ENCODE data around the gene RGP1. TPM values are rescaled to one million over a fixed set of nuclear protein-coding genes. Genes with fewer than 3 reads are reported as not detected.

RGP1 gene
- polyA plus RNA-seq, 1 experiment: 19.7 TPM

GRCh38 chr9:35703906-35704672, 45.0 kb upstream of the RGP1 start:
- H3K4me3 ChIP-seq (ENCODE audit: low read depth, low read length): no peak overlapping the region
- POLR2A ChIA-PET: no interaction called here
- no peak for DNase-seq (ENCODE audit: low read depth)
- no peak for TF ChIP-seq CTCF (IDR thresholded peaks at IDR 0.05; ENCODE audit: insufficient read depth, low read depth, low read length)
- CTCF ChIA-PET: interaction anchor here (1.6 to 16.4 kb wide), 2 partner anchors 7 to 22 kb away, joined by 3 to 177 read pairs; no protein-coding TSS in a partner anchor
- H3K36me3 ChIP-seq (ENCODE audit: control insufficient read depth, insufficient read depth, low read length): peaks cover 77% of the 10 kb centered on the region
- no peaks in the 10 kb centered on the region for H3K27me3 ChIP-seq (ENCODE audit: control insufficient read depth, insufficient read depth, low read length)

- no peak overlapping the region for H3K4me3 ChIP-seq (ENCODE audit: low read depth, low read length)
- no peak for DNase-seq (ENCODE audit: low read depth)
- CTCF ChIA-PET: interaction anchor here (0.7 to 16.4 kb wide), 4 partner anchors 8 to 85 kb away, joined by 3 to 177 read pairs (median 3); no protein-coding TSS in a partner anchor
- POLR2A ChIA-PET: no interaction called here
- no peak for TF ChIP-seq CTCF (IDR thresholded peaks at IDR 0.05; ENCODE audit: insufficient read depth, low read depth, low read length)
- peaks cover 65% of the 10 kb centered on the region for H3K36me3 ChIP-seq (ENCODE audit: control insufficient read depth, insufficient read depth, low read length)
- no peaks in the 10 kb centered on the region for H3K27me3 ChIP-seq (ENCODE audit: control insufficient read depth, insufficient read depth, low read length)
Measured at GRCh38 chr9:35705372-35705771, 43.7 kb upstream of the RGP1 start.

- Histone ChIP-seq H3K27me3 (ENCODE audit: control insufficient read depth, insufficient read depth, low read length) (no peaks in the 10 kb centered on the region), H3K4me3 (ENCODE audit: low read depth, low read length) (no peak overlapping the region), H3K36me3 (ENCODE audit: control insufficient read depth, insufficient read depth, low read length) (peaks cover 68% of the 10 kb centered on the region)
- no peak for DNase-seq (ENCODE audit: low read depth)
- TF ChIP-seq CTCF (IDR thresholded peaks at IDR 0.05; ENCODE audit: insufficient read depth, low read depth, low read length): no peak
- POLR2A ChIA-PET: no interaction called here
- CTCF ChIA-PET: interaction anchor here (0.9 to 16.4 kb wide), 3 partner anchors 9 to 84 kb away, joined by 3 to 177 read pairs (median 3); no protein-coding TSS in a partner anchor
Measured at GRCh38 chr9:35705836-35706430, 43.2 kb upstream of the RGP1 start.

- peaks cover 71% of the 10 kb centered on the region for H3K36me3 ChIP-seq (ENCODE audit: control insufficient read depth, insufficient read depth, low read length)
- no peaks in the 10 kb centered on the region for H3K27me3 ChIP-seq (ENCODE audit: control insufficient read depth, insufficient read depth, low read length)
- POLR2A ChIA-PET: no interaction called here
- H3K4me3 ChIP-seq (ENCODE audit: low read depth, low read length): no peak overlapping the region
- CTCF ChIA-PET: interaction anchor here (0.6 to 16.4 kb wide), 4 partner anchors 10 to 191 kb away, joined by 3 to 177 read pairs (median 4); no protein-coding TSS in a partner anchor
- DNase-seq (ENCODE audit: low read depth): no peak
- no peak for TF ChIP-seq CTCF (IDR thresholded peaks at IDR 0.05; ENCODE audit: insufficient read depth, low read depth, low read length)
Measured at GRCh38 chr9:35706951-35707350, 42.1 kb upstream of the RGP1 start.

- CTCF ChIA-PET: interaction anchor here (1.2 to 16.4 kb wide), 3 partner anchors 9 to 20 kb away, joined by 5 to 177 read pairs (median 5); no protein-coding TSS in a partner anchor
- no peak overlapping the region for H3K4me3 ChIP-seq (ENCODE audit: low read depth, low read length)
- TF ChIP-seq CTCF (IDR thresholded peaks at IDR 0.05; ENCODE audit: insufficient read depth, low read depth, low read length): no peak
- no peaks in the 10 kb centered on the region for H3K27me3 ChIP-seq (ENCODE audit: control insufficient read depth, insufficient read depth, low read length)
- POLR2A ChIA-PET: no interaction called here
- DNase-seq (ENCODE audit: low read depth): no peak
- peaks cover 72% of the 10 kb centered on the region for H3K36me3 ChIP-seq (ENCODE audit: control insufficient read depth, insufficient read depth, low read length)
Measured at GRCh38 chr9:35708146-35708545, 40.9 kb upstream of the RGP1 start.
